ENCODE results near the gene PMPCA.

PMPCA gene

DNA sequence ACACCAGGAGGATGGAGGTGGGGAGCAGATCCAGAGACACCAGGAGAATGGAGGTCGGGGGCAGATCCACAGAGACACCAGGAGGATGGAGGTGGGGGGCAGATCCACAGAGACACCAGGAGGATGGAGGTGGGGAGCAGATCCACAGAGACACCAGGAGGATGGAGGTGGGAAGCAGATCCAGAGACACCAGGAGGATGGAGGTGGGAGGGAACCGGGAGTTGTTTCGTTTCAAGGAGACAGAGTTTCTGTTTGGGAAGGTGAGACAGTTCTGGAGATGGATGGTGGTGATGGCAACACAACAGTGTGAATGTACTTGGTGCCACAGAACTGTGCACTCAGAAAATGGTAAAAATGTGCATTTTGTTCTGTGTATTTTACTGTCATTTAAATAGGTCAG lies 38.2 kb downstream of the PMPCA start:
- Mint-ChIP-seq H3K27me3 (ENCODE audit: low read depth) (no peaks in the 10 kb centered on the region), H3K27ac (no peak overlapping the region), H3K4me1 (ENCODE audit: low read depth) (no peaks in the 10 kb centered on the region), H3K36me3 (ENCODE audit: low read depth) (peaks cover 51% of the 10 kb centered on the region), H3K9me3 (no peaks in the 10 kb centered on the region), H3K4me3 (no peak overlapping the region)
- no peak for DNase-seq (ENCODE audit: low spot score)

DNA sequence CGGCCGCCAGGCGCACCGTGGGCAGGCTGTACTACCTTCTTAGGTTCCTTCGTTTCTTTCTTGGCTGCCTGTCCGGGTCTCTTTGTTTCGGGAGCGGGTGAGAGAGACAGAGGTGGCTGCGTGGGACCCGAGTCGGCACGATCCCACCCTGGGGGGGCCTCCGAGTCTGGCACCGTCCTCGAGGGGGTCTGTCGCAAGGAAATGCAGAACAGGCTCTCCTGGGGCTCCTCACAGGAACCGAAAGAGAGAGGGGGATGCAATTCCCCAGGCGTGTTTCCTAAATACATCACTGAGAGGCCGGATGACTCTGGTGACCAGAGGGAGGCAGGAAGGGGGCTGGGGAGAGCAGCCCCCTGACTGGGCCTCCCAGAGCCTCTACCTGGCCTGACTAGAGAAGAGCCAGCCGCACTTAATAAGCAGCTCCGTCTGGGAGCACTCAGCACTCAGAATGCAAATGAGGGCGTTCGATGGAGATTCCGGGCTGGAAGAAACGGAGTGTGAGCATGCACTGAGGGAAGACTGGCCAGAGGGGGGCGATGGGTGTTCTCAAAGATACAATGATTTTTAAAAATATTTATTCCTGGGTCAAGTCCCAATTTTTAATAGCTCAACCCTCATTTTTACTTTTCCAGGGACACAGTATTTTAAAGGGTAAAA lies 40.9 kb downstream of the PMPCA start:
- H3K36me3 Mint-ChIP-seq (ENCODE audit: low read depth) = peaks cover 58% of the 10 kb centered on the region
- no peak overlapping the region for H3K27ac Mint-ChIP-seq
- H3K9me3 Mint-ChIP-seq = no peaks in the 10 kb centered on the region
- H3K4me3 Mint-ChIP-seq = no peak overlapping the region
- no peaks in the 10 kb centered on the region for H3K27me3 Mint-ChIP-seq (ENCODE audit: low read depth)
- H3K4me1 Mint-ChIP-seq (ENCODE audit: low read depth) = no peaks in the 10 kb centered on the region
- no peak for DNase-seq (ENCODE audit: low spot score)

DNA sequence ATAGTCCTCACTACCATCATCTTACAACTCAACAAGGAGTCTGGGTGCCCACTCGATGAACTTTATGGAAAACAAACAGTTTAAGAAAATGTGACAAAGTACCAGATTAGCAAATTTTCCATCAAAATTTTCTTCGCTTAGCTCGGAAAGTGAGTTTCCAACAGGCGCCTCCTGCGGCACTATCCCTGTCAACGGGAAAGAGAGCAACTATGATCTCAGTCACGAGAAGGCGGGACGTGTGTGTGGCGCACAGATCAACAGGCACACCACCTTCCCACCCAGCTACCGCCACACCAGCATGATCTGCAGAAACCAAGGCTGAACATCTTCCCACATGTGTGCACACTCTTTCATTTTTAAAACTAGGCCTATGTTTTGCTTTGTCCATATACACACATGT lies 42.9 kb downstream of the PMPCA start:
- Mint-ChIP-seq H3K4me3 (no peak overlapping the region), H3K36me3 (ENCODE audit: low read depth) (peaks cover 47% of the 10 kb centered on the region), H3K27me3 (ENCODE audit: low read depth) (no peaks in the 10 kb centered on the region), H3K27ac (no peak overlapping the region), H3K9me3 (no peaks in the 10 kb centered on the region), H3K4me1 (ENCODE audit: low read depth) (no peaks in the 10 kb centered on the region)
- DNase-seq (ENCODE audit: low spot score) = no peak

DNA sequence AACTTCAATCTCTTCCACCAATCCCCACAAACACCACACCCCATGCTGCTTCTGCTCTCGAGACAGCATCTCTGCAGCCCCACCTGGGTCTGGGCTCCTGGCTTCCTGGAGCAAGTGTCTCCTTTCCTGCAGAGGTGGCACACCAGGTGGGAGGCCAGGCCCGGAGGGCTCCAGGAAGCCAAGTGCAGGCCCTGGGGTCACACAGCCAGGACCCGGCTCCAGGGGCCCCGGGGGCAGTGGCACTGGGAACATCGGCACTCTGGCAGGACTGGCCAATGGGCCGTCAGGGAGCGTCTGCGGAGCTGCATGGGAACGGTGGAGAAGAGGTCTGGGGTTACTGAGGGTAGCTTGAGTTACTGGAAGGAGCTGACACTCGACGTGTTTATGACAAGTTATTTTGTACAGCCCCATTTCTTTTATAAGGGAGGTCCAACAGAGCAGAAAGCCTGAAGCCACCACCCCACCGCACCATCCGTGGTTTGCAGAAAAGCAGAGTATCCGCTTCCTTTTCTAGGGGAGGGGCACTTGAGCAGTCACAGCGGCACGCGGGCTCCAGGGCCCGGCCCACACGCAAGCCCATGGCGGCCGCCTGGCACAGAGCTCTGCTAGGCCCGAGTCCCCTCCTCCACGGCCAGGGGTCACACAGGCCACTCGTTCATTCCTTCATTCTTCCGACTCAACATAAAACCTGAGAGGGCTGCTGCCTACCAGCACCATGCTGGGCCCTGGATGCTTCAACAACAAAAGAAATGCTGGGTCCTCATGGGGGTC lies 43.8 kb downstream of the PMPCA start:
- no peak overlapping the region for H3K27ac Mint-ChIP-seq
- H3K9me3 Mint-ChIP-seq = no peaks in the 10 kb centered on the region
- peaks cover 53% of the 10 kb centered on the region for H3K36me3 Mint-ChIP-seq (ENCODE audit: low read depth)
- no peak overlapping the region for H3K4me3 Mint-ChIP-seq
- no peaks in the 10 kb centered on the region for H3K27me3 Mint-ChIP-seq (ENCODE audit: low read depth)
- H3K4me1 Mint-ChIP-seq (ENCODE audit: low read depth) = no peaks in the 10 kb centered on the region
- no peak for DNase-seq (ENCODE audit: low spot score)

DNA sequence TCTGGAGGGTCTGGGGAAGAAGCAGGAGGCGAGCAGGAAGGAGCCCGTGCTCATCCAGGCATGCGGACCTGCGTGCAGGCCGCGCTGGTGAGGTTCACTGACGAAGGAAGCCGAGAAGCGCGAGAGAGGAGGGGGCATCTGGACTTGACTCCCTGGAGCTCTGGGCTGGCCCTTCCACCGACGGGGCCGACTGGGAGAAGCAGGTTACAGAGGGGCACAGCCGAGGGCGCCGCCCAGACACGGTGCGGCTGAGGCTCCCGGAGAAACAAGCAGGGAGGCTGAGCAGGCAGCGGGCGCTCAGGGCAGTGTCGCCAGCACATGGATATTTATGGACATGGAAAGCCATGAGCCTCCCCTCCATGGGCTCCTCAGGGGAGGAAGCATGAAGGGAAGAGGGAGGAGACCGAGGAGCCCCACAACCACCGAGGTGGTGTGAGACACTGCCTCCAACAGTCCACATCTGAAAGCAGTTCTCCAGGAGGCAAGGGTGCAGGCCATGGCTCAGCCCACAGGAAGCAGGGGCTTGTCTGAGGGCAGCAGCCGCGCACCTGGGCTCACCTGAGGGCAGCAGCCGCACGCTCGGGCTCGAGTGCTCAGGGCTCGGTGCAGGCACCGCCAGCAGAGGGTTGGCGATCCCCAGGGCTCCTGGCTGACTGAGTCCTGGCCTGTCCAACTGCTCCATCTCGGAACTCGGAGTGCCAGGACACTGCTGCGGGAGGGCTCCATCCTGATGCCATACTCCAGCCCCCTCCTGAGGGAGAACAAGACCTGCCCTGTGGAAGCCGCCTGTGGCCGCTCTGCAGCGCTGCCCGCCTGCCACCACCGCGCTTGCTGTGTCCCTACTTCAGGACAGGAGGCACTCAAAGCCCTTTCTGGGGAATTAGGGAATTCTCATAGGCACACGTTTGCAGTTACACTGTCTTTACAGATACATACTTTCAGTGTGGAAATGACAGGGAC lies 44.9 kb downstream of the PMPCA start:
- peaks cover 56% of the 10 kb centered on the region for H3K36me3 Mint-ChIP-seq (ENCODE audit: low read depth)
- no peak overlapping the region for H3K4me3 Mint-ChIP-seq
- no peak overlapping the region for H3K27ac Mint-ChIP-seq
- H3K9me3 Mint-ChIP-seq = no peaks in the 10 kb centered on the region
- no peaks in the 10 kb centered on the region for H3K4me1 Mint-ChIP-seq (ENCODE audit: low read depth)
- no peaks in the 10 kb centered on the region for H3K27me3 Mint-ChIP-seq (ENCODE audit: low read depth)
- no peak for DNase-seq (ENCODE audit: low spot score)

DNA sequence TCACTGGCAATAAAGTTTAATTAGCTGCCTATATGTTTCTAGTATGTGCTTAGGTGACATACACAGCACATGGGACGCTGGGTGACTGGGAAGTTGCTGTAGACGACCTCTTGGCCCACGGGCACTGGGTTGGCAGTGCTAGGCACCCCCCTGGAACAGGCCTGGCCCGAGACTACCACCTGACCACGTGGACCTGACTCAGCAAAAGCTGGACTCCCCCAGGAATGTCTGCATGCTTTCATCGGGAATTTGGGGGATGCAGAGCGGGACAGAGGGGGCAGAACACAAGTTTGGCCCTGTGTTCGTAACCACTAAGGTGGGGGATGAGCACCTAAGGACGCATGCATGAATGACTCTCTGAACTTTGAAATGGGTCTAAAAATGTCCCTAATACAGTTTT lies 45.8 kb downstream of the PMPCA start:
- no peak overlapping the region for H3K4me3 Mint-ChIP-seq
- H3K4me1 Mint-ChIP-seq (ENCODE audit: low read depth) = no peaks in the 10 kb centered on the region
- no peaks in the 10 kb centered on the region for H3K27me3 Mint-ChIP-seq (ENCODE audit: low read depth)
- no peak overlapping the region for H3K27ac Mint-ChIP-seq
- no peaks in the 10 kb centered on the region for H3K9me3 Mint-ChIP-seq
- H3K36me3 Mint-ChIP-seq (ENCODE audit: low read depth) = peaks cover 56% of the 10 kb centered on the region
- DNase-seq (ENCODE audit: low spot score) = no peak

DNA sequence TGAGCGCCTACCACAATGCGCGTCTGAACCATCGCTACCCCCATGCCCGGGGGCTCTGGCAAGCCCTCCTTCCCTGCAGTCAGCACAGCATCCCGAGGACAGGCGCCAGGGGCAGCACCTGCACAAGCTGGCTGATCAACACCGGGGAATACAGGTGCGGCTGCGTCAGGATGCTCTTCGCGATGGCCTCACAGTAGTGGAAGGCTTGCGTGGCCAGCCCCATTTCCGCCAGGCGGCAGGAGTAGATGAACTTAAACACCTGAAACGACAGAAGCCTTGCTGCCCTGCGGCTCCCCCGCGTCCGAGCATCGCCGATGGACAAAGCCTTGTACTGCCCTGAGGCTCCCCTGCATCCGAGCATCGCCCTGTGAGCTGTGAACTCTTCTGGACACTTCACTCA lies 46.9 kb downstream of the PMPCA start:
- Mint-ChIP-seq H3K4me3 (no peak overlapping the region), H3K36me3 (ENCODE audit: low read depth) (peaks cover 55% of the 10 kb centered on the region), H3K27me3 (ENCODE audit: low read depth) (no peaks in the 10 kb centered on the region), H3K27ac (no peak overlapping the region), H3K4me1 (ENCODE audit: low read depth) (no peaks in the 10 kb centered on the region), H3K9me3 (no peaks in the 10 kb centered on the region)
- no peak for DNase-seq (ENCODE audit: low spot score)

DNA sequence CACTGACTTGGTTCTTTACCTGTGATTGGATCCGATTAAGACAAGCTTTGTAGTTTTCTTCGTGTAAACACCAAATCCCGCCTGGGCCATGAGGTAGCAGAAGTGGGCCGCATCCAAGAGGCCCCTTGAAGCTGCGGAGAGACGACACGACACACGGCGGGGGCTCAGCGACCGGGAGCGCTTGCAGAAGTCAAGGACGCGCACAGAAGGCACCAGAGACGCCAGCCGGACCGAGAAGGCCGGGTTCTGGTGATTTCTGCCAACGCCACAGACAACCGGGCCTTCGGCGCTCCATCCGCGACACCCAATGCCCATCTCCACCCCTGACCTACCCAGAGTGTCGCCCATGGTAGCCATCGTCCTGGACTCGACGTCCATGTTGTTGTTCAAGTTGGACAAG lies 49.0 kb downstream of the PMPCA start:
- H3K9me3 Mint-ChIP-seq = no peaks in the 10 kb centered on the region
- H3K27ac Mint-ChIP-seq = no peak overlapping the region
- H3K4me1 Mint-ChIP-seq (ENCODE audit: low read depth) = no peaks in the 10 kb centered on the region
- H3K4me3 Mint-ChIP-seq = no peak overlapping the region
- DNase-seq (ENCODE audit: low spot score) = no peak
- H3K27me3 Mint-ChIP-seq (ENCODE audit: low read depth) = no peaks in the 10 kb centered on the region
- peaks cover 58% of the 10 kb centered on the region for H3K36me3 Mint-ChIP-seq (ENCODE audit: low read depth)

DNA sequence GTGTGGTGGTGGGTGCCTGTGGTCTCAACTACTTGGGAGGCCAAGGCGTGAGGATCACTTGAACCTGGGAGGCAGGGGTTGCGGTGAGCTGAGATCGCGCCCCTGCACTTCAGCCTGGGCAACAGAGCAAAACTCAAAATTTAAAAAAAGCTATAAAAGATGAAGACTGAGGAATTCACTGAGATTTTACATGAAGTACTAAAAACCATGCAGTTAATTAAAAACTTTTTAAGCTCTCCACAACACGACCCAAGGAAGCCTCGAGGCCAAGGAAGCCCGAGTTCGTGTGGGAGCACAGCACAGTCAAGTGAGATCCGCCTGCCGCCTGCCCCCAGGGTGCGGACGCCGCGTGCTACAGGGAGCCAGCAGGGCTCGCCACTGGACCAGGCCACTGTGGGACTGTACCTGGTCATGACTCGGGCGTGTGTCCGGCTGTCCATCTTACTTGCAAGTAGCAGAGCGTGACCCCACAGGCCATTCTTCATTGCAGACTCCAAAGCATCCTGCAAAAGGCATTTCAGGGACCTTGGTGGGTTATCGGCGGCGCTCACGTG lies 50.4 kb downstream of the PMPCA start:
- Mint-ChIP-seq H3K4me1 (ENCODE audit: low read depth) (no peaks in the 10 kb centered on the region), H3K9me3 (no peaks in the 10 kb centered on the region), H3K27ac (no peak overlapping the region), H3K27me3 (ENCODE audit: low read depth) (no peaks in the 10 kb centered on the region), H3K36me3 (ENCODE audit: low read depth) (peaks cover 60% of the 10 kb centered on the region), H3K4me3 (no peak overlapping the region)
- no peak for DNase-seq (ENCODE audit: low spot score)

DNA sequence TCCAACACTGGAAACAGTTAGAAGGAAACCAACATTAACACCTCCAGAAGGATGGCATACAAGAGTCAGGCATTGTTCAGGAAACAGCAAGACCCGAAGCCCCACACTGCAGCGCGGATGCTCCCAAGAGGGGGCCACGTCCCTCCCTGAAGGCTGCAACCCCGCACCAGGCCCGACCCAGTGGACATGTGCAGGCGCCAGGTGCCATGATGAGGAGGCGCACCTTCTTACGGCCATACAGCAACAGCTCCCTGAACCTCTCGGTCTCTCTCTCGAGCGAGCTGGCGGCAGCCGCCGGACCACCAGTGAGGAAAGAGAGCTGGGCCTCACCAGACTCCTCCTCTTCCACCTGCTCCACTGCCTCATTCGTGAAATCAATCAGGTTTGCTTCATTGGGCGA lies 52.2 kb downstream of the PMPCA start:
- H3K27me3 Mint-ChIP-seq (ENCODE audit: low read depth) = no peaks in the 10 kb centered on the region
- peaks cover 60% of the 10 kb centered on the region for H3K36me3 Mint-ChIP-seq (ENCODE audit: low read depth)
- H3K4me3 Mint-ChIP-seq = no peak overlapping the region
- no peaks in the 10 kb centered on the region for H3K9me3 Mint-ChIP-seq
- no peaks in the 10 kb centered on the region for H3K4me1 Mint-ChIP-seq (ENCODE audit: low read depth)
- no peak overlapping the region for H3K27ac Mint-ChIP-seq
- no peak for DNase-seq (ENCODE audit: low spot score)

DNA sequence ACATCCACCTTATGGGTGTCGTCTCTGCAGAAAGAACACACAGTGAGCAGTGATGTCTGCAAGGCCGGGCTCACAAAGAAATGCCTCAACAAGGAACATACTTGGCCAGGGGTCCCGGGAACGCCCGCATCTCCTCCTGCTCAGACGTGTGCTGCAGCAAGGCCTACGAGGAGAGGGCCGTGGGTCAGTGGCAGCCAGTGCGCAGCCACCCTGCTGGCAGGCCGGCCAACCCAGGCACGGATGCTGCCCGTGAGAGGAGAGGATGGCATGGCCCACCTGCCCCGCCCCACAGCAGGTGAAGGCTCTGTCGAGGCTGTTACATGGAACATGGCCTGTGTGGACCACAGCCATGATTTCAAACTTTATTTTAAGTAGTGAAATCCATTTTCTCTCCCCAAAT lies 53.1 kb downstream of the PMPCA start:
- H3K4me3 Mint-ChIP-seq = no peak overlapping the region

DNA sequence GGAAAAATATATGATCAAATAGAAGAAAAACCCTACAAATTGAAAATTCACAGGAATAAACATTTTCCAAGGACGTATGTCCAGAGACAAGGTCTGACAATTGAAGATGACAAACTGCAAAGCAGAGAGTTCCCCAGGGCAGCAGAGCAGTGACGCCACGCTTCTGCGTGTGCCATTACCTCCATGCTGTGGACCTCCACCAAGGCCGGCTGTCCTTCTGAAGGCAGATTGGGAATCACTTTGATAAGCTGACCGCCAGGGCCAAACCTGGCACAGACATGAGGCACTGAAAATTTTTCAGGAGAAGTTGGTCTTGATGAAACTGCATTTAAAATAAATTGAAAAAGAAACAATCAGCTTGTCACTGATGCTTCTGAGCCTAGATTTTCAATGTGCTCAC lies 53.8 kb downstream of the PMPCA start:
- no peaks in the 10 kb centered on the region for H3K27me3 Mint-ChIP-seq (ENCODE audit: low read depth)
- H3K27ac Mint-ChIP-seq = no peak overlapping the region
- no peaks in the 10 kb centered on the region for H3K4me1 Mint-ChIP-seq (ENCODE audit: low read depth)
- DNase-seq (ENCODE audit: low spot score) = no peak
- H3K36me3 Mint-ChIP-seq (ENCODE audit: low read depth) = peaks cover 58% of the 10 kb centered on the region
- no peak overlapping the region for H3K4me3 Mint-ChIP-seq
- no peaks in the 10 kb centered on the region for H3K9me3 Mint-ChIP-seq

More for the DNA sequence above, 53.1 kb downstream of the PMPCA start:
- H3K9me3 Mint-ChIP-seq = no peaks in the 10 kb centered on the region
- H3K27me3 Mint-ChIP-seq (ENCODE audit: low read depth) = no peaks in the 10 kb centered on the region
- DNase-seq (ENCODE audit: low spot score) = no peak
- H3K4me1 Mint-ChIP-seq (ENCODE audit: low read depth) = no peaks in the 10 kb centered on the region
- peaks cover 63% of the 10 kb centered on the region for H3K36me3 Mint-ChIP-seq (ENCODE audit: low read depth)
- no peak overlapping the region for H3K27ac Mint-ChIP-seq

DNA sequence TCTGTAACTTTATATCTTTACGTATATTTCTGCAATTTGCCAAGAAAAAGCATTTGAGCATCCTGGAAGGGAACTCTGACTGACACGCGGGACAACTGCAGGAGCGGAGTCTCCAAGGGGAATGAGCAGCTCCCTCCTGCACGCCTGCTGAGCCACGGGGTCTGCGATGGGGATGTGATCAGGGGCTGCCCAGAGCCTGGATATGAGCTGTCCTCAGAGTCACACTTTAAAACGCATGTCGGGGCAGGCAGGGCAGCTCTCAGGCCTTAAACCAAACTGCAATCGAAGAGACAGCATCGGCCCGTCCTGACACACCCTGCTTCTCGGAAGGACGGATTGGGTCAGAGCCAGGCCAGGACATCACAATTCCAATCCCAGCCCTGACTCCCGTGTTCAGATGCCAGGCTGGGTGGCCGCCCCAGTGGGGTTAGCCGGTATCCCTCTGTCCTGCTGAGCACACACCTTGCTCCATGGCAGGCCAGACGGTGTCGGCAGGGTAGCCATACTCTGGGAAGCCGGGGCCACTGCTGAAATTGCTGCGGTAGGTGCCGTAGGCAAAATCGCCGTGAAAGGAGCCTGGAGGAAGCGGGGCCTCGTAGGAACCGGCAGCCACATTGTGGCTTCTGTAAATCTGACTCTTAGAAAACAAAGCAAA lies 55.2 kb downstream of the PMPCA start:
- no peaks in the 10 kb centered on the region for H3K4me1 Mint-ChIP-seq (ENCODE audit: low read depth)
- no peak overlapping the region for H3K4me3 Mint-ChIP-seq
- no peak for DNase-seq (ENCODE audit: low spot score)
- H3K27me3 Mint-ChIP-seq (ENCODE audit: low read depth) = no peaks in the 10 kb centered on the region
- no peaks in the 10 kb centered on the region for H3K9me3 Mint-ChIP-seq
- H3K27ac Mint-ChIP-seq = no peak overlapping the region
- H3K36me3 Mint-ChIP-seq (ENCODE audit: low read depth) = peaks cover 53% of the 10 kb centered on the region

Measured in T-helper 2 cell treated with Interferon-gamma antibody and Interleukin-4, amounts not matched to agents 5 μg/mL and 100 μg/mL, for 36 hours (primary cell).